HepG2 (cell line): ENCODE results near the gene REPIN1. TPM values are rescaled to one million over a fixed set of nuclear protein-coding genes. Genes with fewer than 3 reads are reported as not detected.

Source experiments
- ATAC-seq: fragments of 200-7000 bp; cut with Tn5 transposase; 3 replicates; pipeline ENCODE4 v1.9.1; 2020; ENCODE audit warnings: mild to moderate bottlenecking, moderate library complexity
- BruUV-seq: library from RNA; stranded (reverse); fragments of 400-500 nt; replicated peaks from 2 replicates; lab custom pipeline; 2021; lab: Mats Ljungman, UMichigan
- CTCF ChIA-PET: fragments of 300-600 bp; formaldehyde crosslinking; extraction: SDS; loops from one replicate; lab custom pipeline; 2021; ENCODE audit warnings: low total read pairs, inconsistent platforms, low intra/inter-chr PET ratio; lab: Yijun Ruan, JAX
- POLR2A ChIA-PET: fragments of 350-600 bp; sonication (Branson Sonifier 250); formaldehyde crosslinking; loops from one replicate; lab custom pipeline; 2020; ENCODE audit warnings: antibody characterized with exemption, inconsistent platforms; lab: Yijun Ruan, JAX
- DNase-seq: peaks from one replicate; pipeline ENCODE4 v3.0.0-alpha.2; 2015; ENCODE audit warnings: low spot score
- FAIRE-seq: peaks from 3 replicates; lab custom pipeline; 2011; peaks lifted over from hg19 to GRCh38; lab: Jason Lieb, UNC
- H2AFZ ChIP-seq: one replicate; pipeline ENCODE4 v1.6.1; 2011; ENCODE audit warnings: low read length, inconsistent platforms
- H3K27ac ChIP-seq: fragments of 300-600 bp; 3 replicates; pipeline ENCODE4 v1.8.0; 2011; ENCODE audit warnings: mixed run types, mild to moderate bottlenecking, mixed read lengths, low read length, inconsistent platforms; ENCODE audit not compliant: insufficient read depth; ENCODE audit errors: extremely low read length
- H3K27me3 ChIP-seq, 2 experiments: fragments of 200-600 bp in 1 of 2; 2 replicates in 1 of 2; 3 replicates in 1 of 2; pipeline versions ENCODE4 v1.6.0 to v1.8.0; 2011; ENCODE audit warnings: low read length in 2 of 2, mild to moderate bottlenecking in 2 of 2, moderate library complexity in 2 of 2, inconsistent platforms in 1 of 2; ENCODE audit not compliant: insufficient read depth in 2 of 2, control insufficient read depth in 1 of 2
- H3K36me3 ChIP-seq, 2 experiments: fragments of 200-600 bp in 1 of 2; replicated peaks in 1 of 2; 2 replicates in 1 of 2; 3 replicates in 1 of 2; pipeline versions ENCODE4 v1.5.1 to v1.8.0; 2011; ENCODE audit warnings: low read length in 2 of 2, inconsistent platforms in 1 of 2; ENCODE audit not compliant: insufficient read depth in 2 of 2, control insufficient read depth in 1 of 2
- H3K4me1 ChIP-seq: 2 replicates; pipeline ENCODE4 v1.5.1; 2012; ENCODE audit warnings: low read length, inconsistent platforms; ENCODE audit not compliant: insufficient read depth
- H3K4me2 ChIP-seq: 2 replicates; pipeline ENCODE4 v1.6.0; 2011; ENCODE audit warnings: low read depth, low read length, inconsistent platforms
- H3K4me3 ChIP-seq, 3 experiments: fragments of 200-600 bp in 1 of 3; sonication (generic), shearing (Covaris generic) in 1 of 3; replicated peaks in 1 of 3; 2 replicates each; pipeline ENCODE4 v1.5.1; 2011 to 2016; ENCODE audit warnings: low read length in 3 of 3, inconsistent platforms in 2 of 3, low read depth in 2 of 3, mild to moderate bottlenecking in 2 of 3, control low read depth in 1 of 3, mixed read lengths in 1 of 3; ENCODE audit not compliant: insufficient read depth in 1 of 3
- H3K79me2 ChIP-seq: one replicate; pipeline ENCODE4 v1.6.1; 2011; ENCODE audit warnings: low read length, inconsistent platforms; ENCODE audit not compliant: insufficient read depth
- H3K9ac ChIP-seq: 2 replicates; pipeline ENCODE4 v1.6.0; 2011; ENCODE audit warnings: mild to moderate bottlenecking, low read depth, low read length, inconsistent platforms; ENCODE audit not compliant: insufficient read depth
- H3K9me3 ChIP-seq: 2 replicates; pipeline ENCODE4 v1.5.1; 2012; ENCODE audit warnings: mild to moderate bottlenecking, low read length
- H4K20me1 ChIP-seq: 2 replicates; pipeline ENCODE4 v1.6.0; 2011; ENCODE audit warnings: inconsistent platforms, mild to moderate bottlenecking, low read length, moderate library complexity; ENCODE audit not compliant: insufficient read depth
- AGO2 ChIP-seq: fragments of 200-400 bp; formaldehyde crosslinking; optimal IDR thresholded peaks from 2 replicates; pipeline ENCODE3; 2017; ENCODE audit warnings: mild to moderate bottlenecking, low read depth, low read length, moderate library complexity
- FOXA1 ChIP-seq, 2 experiments: fragments of 450-650 bp in 1 of 2; sonication (generic) in 1 of 2; formaldehyde crosslinking in 1 of 2; IDR thresholded peaks; 2 replicates each; pipeline versions ENCODE4 v1.4.0 to v1.6.1; 2016 to 2020; ENCODE audit warnings: missing genetic modification reagents in 1 of 2
- GATAD2A ChIP-seq: IDR thresholded peaks from 2 replicates; pipeline ENCODE4 v1.6.1; 2016
- PHB2 ChIP-seq: fragments of 450-650 bp; IDR thresholded peaks from 2 replicates; pipeline ENCODE4 v1.6.1; 2018; ENCODE audit not compliant: partially characterized antibody
- PHF8 ChIP-seq: sonication (generic); formaldehyde crosslinking; IDR thresholded peaks from 2 replicates; pipeline ENCODE4 v1.5.0; 2020; ENCODE audit warnings: missing genetic modification reagents
- ZFYVE20 ChIP-seq: sonication (generic); formaldehyde crosslinking; IDR thresholded peaks from 2 replicates; pipeline ENCODE4 v1.8.0; 2023; ENCODE audit warnings: low read depth, mild to moderate bottlenecking, moderate library complexity, missing genetic modification reagents, borderline replicate concordance
- ZNF530 ChIP-seq: sonication (generic); formaldehyde crosslinking; IDR thresholded peaks from 2 replicates; pipeline ENCODE4 v1.5.0; 2020; ENCODE audit warnings: low read depth, mild to moderate bottlenecking, missing genetic modification reagents
- ZNF556 ChIP-seq: sonication (generic); formaldehyde crosslinking; IDR thresholded peaks from 2 replicates; pipeline ENCODE4 v1.4.0; 2020; ENCODE audit warnings: mild to moderate bottlenecking, missing genetic modification reagents, borderline replicate concordance
- WGBS: methylation state at CpG from one replicate; pipeline ENCODE4 v1.1.6; 2017; ENCODE audit warnings: low lambda C conversion rate; 5-methylcytosine and 5-hydroxymethylcytosine counted together
- in situ Hi-C: cut with HindIII; loops from 2 replicates; pipeline ENCODE4 v1.10.0; 2017; ENCODE audit warnings: low pct_unique_long_range_greater_than_20kb; ENCODE audit not compliant: extremely low pct_ligation_motif_present
- intact Hi-C: fragments of 100-400 bp; cut with micrococcal nuclease; formaldehyde crosslinking; loops from one replicate; pipeline ENCODE4 v1.10.0; 2022; ENCODE audit not compliant: unreplicated experiment
- polyA plus RNA-seq, 8 experiments: library from polyadenylated mRNA; depleted of rRNA in 3 of 8; stranded (reverse) in 7 of 8; unstranded in 1 of 8; fragments of >200 nt; fragmentation: Illumina TruSeq in 4 of 8; extraction: Trizol in 4 of 8; gene quantifications; 2 replicates each; pipeline versions ENCODE4 v1.2.1 to v1.2.3, GENCODE V29; 2011 to 2016; ENCODE audit warnings: low read depth in 4 of 8, missing spikeins in 1 of 8, mixed read lengths in 1 of 8; ENCODE audit not compliant: insufficient read depth in 1 of 8
- total RNA-seq, 5 experiments: library from RNA; depleted of rRNA; stranded (reverse); fragments of >200 nt; fragmentation: Illumina TruSeq; extraction: Trizol; gene quantifications; 2 replicates each; pipeline ENCODE4 v1.2.3, GENCODE V29; 2016; ENCODE audit warnings: low read depth in 1 of 5
- TF ChIP-seq, protein P1 (sequence below): sonication (generic); formaldehyde crosslinking; IDR thresholded peaks from 2 replicates; pipeline ENCODE4 v1.5.1; 2020; ENCODE audit warnings: mild to moderate bottlenecking, missing genetic modification reagents, moderate library complexity
- TF ChIP-seq, protein P2 (sequence below): sonication (generic); formaldehyde crosslinking; IDR thresholded peaks from 2 replicates; pipeline ENCODE4 v1.5.1; 2020; ENCODE audit warnings: mild to moderate bottlenecking, moderate library complexity, missing genetic modification reagents

The REPIN1 gene
- total and polyA plus RNA-seq, 2 of the 13 experiments (the other 11 are each of a cell fraction or from before 2014, with no cell fraction given): 69.9 to 108 TPM

GRCh38 chr7:150335108-150335773, 33.4 kb upstream of the REPIN1 start (continued):
- TF ChIP-seq FOXA1 (IDR thresholded peaks at IDR 0.05) (no peak), FOXA1 (CRISPR knock-in tag; IDR thresholded peaks at IDR 0.05) (peak; percentile 49; the same call in 1 of the 2 replicates), ZFYVE20 (CRISPR knock-in tag) (no peak), AGO2 (peak; percentile 48)
- TF ChIP-seq, protein P1, sequence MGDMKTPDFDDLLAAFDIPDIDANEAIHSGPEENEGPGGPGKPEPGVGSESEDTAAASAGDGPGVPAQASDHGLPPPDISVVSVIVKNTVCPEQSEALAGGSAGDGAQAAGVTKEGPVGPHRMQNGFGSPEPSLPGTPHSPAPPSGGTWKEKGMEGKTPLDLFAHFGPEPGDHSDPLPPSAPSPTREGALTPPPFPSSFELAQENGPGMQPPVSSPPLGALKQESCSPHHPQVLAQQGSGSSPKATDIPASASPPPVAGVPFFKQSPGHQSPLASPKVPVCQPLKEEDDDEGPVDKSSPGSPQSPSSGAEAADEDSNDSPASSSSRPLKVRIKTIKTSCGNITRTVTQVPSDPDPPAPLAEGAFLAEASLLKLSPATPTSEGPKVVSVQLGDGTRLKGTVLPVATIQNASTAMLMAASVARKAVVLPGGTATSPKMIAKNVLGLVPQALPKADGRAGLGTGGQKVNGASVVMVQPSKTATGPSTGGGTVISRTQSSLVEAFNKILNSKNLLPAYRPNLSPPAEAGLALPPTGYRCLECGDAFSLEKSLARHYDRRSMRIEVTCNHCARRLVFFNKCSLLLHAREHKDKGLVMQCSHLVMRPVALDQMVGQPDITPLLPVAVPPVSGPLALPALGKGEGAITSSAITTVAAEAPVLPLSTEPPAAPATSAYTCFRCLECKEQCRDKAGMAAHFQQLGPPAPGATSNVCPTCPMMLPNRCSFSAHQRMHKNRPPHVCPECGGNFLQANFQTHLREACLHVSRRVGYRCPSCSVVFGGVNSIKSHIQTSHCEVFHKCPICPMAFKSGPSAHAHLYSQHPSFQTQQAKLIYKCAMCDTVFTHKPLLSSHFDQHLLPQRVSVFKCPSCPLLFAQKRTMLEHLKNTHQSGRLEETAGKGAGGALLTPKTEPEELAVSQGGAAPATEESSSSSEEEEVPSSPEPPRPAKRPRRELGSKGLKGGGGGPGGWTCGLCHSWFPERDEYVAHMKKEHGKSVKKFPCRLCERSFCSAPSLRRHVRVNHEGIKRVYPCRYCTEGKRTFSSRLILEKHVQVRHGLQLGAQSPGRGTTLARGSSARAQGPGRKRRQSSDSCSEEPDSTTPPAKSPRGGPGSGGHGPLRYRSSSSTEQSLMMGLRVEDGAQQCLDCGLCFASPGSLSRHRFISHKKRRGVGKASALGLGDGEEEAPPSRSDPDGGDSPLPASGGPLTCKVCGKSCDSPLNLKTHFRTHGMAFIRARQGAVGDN (CRISPR knock-in tag): no peak

DNA sequence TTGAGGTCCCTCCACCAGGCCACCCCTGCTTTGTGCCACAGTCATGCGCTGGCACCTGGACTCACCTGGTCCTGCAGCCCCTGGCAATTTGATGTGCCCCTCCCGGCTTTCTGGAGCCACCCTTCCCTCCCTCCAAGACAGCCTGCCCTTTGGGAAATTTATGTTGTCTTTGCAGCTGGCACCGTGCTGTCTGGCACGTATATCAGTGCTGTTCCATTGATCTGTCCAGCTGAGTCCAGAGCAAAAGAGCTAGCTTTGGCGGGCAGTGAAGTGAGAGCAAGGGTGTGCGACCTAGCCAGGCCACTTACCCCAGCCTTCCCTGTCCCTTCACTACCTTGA, 32.9 kb upstream of the REPIN1 start:
- POLR2A ChIA-PET: interaction anchor here (1.5 to 2.4 kb wide), 3 partner anchors 11 to 53 kb away, joined by 4 to 9 read pairs (median 5); partner anchors contain the start of genes ACTR3C and LRRC61
- H3K27ac ChIP-seq: no peak overlapping the region
- no peak overlapping the region for H2AFZ ChIP-seq
- intact Hi-C loops (no loop called here), in situ Hi-C loops (no loop called here)
- no peaks in the 10 kb centered on the region for H3K27me3 ChIP-seq
- peaks cover 18% of the 10 kb centered on the region for H3K4me1 ChIP-seq
- ATAC-seq: no peak
- no peak overlapping the region for H3K4me2 ChIP-seq
- no peak for FAIRE-seq
- H3K4me3 ChIP-seq: no peak overlapping the region
- H3K9me3 ChIP-seq: no peaks in the 10 kb centered on the region
- H3K9ac ChIP-seq: no peak overlapping the region
- TF ChIP-seq, protein P2, sequence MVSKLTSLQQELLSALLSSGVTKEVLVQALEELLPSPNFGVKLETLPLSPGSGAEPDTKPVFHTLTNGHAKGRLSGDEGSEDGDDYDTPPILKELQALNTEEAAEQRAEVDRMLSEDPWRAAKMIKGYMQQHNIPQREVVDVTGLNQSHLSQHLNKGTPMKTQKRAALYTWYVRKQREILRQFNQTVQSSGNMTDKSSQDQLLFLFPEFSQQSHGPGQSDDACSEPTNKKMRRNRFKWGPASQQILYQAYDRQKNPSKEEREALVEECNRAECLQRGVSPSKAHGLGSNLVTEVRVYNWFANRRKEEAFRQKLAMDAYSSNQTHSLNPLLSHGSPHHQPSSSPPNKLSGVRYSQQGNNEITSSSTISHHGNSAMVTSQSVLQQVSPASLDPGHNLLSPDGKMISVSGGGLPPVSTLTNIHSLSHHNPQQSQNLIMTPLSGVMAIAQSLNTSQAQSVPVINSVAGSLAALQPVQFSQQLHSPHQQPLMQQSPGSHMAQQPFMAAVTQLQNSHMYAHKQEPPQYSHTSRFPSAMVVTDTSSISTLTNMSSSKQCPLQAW: no peak
- TF ChIP-seq PHF8 (CRISPR knock-in tag) (no peak), PHB2 (no peak), ZNF556 (CRISPR knock-in tag) (no peak), GATAD2A (CRISPR knock-in tag) (no peak), ZNF530 (CRISPR knock-in tag) (no peak)
- TF ChIP-seq, all 625 proteins: peak for 0
- WGBS: 85% methylated on average over 4 of the region's 6 CpGs
- DNase-seq: no peak
- H3K36me3 ChIP-seq: peaks cover 8 to 22% of the 10 kb centered on the region in 2 experiments; a peak in 4 of 5 replicates
- no peaks in the 10 kb centered on the region for H3K79me2 ChIP-seq
- peaks cover 2% of the 10 kb centered on the region; the same call in 1 of the 2 replicates for H4K20me1 ChIP-seq
- CTCF ChIA-PET: no interaction called here
- no TSS peak for BruUV-seq
